Naive B cell (primary cell): ENCODE results near the gene TMEM229B. TPM values are rescaled to one million over a fixed set of nuclear protein-coding genes. Genes with fewer than 3 reads are reported as not detected.

Source experiments
- polyA plus RNA-seq, 6 donors: library from polyadenylated mRNA; unstranded; fragments of 300-500 nt; fragmentation: Illumina TruSeq; gene quantifications; one replicate each; pipeline ENCODE4 v1.2.3, GENCODE V29; 2021; ENCODE audit warnings: low read depth in 6 of 6

Gene TMEM229B
- polyA plus RNA-seq, 6 donors from 2014 or later: 5.5 to 15.8 (median 8.7) TPM

Other genes starting within 250 kb of the TMEM229B start
- gene PALS1, start 247.3 kb downstream of the TMEM229B start, polyA plus RNA-seq: 1 to 10 TPM; 2.3 to 3.8 (median 2.9) TPM
- gene ATP6V1D, start 128.9 kb downstream of the TMEM229B start, polyA plus RNA-seq: 10 to 100 TPM; 19.6 to 48.2 (median 43.3) TPM
- 100 to 1,000 TPM in 4 of 6 donors, 10 to 100 TPM in 2; 68.6 to 123 (median 108) TPM for gene EIF2S1, start 128.4 kb downstream of the TMEM229B start, polyA plus RNA-seq
- 1 to 10 TPM in 1 of 6 donors, not detected in 5; 1.4 TPM for gene PLEK2, start 76.6 kb downstream of the TMEM229B start, polyA plus RNA-seq
- gene PLEKHH1, start 44.6 kb upstream of the TMEM229B start, polyA plus RNA-seq: under 1 TPM in 2 of 6 donors, not detected in 4; 0.13 to 0.28 TPM
- 10 to 100 TPM; 26.2 to 48.4 (median 38.6) TPM for gene PIGH, start 111.5 kb upstream of the TMEM229B start, polyA plus RNA-seq
- gene ARG2, start 131.2 kb upstream of the TMEM229B start, polyA plus RNA-seq: 1 to 10 TPM in 3 of 6 donors, under 1 TPM in 2, not detected in 1; 0.70 to 1.4 (median 1.1) TPM
- 10 to 100 TPM; 55.8 to 84.7 (median 61.4) TPM for gene VTI1B, start 185.9 kb upstream of the TMEM229B start, polyA plus RNA-seq
- gene RDH11, start 207.0 kb upstream of the TMEM229B start, polyA plus RNA-seq: 100 to 1,000 TPM in 1 of 6 donors, 10 to 100 TPM in 5; 47.2 to 107 (median 56.9) TPM
- gene RDH12, start 213.2 kb upstream of the TMEM229B start, polyA plus RNA-seq: not detected